IPS-15b (cell line): Measurements from ENCODE around the gene OR2V2.
A peak's percentile ranks its signal among the peaks of the same experiment; 100 is the strongest.

Source experiments
- H3K27me3 ChIP-seq: one replicate; pipeline ENCODE4 v1.6.1; 2013; ENCODE audit warnings: low read length; ENCODE audit not compliant: control insufficient read depth, insufficient read depth
- H3K36me3 ChIP-seq: one replicate; pipeline ENCODE4 v1.6.1; 2013; ENCODE audit warnings: low read length; ENCODE audit not compliant: control insufficient read depth, insufficient read depth
- H3K4me1 ChIP-seq: one replicate; pipeline ENCODE4 v1.6.1; 2013; ENCODE audit warnings: mild to moderate bottlenecking, low read length; ENCODE audit not compliant: control insufficient read depth, insufficient read depth
- H3K4me3 ChIP-seq: one replicate; pipeline ENCODE4 v1.5.1; 2013; ENCODE audit warnings: low read depth, low read length
- H3K9ac ChIP-seq: one replicate; pipeline ENCODE4 v1.6.1; 2013; ENCODE audit warnings: low read depth, mild to moderate bottlenecking, low read length
- H3K9me3 ChIP-seq: one replicate; pipeline ENCODE4 v1.6.1; 2013; ENCODE audit warnings: mild to moderate bottlenecking, low read length; ENCODE audit not compliant: control insufficient read depth, insufficient read depth

Gene OR2V2

DNA sequence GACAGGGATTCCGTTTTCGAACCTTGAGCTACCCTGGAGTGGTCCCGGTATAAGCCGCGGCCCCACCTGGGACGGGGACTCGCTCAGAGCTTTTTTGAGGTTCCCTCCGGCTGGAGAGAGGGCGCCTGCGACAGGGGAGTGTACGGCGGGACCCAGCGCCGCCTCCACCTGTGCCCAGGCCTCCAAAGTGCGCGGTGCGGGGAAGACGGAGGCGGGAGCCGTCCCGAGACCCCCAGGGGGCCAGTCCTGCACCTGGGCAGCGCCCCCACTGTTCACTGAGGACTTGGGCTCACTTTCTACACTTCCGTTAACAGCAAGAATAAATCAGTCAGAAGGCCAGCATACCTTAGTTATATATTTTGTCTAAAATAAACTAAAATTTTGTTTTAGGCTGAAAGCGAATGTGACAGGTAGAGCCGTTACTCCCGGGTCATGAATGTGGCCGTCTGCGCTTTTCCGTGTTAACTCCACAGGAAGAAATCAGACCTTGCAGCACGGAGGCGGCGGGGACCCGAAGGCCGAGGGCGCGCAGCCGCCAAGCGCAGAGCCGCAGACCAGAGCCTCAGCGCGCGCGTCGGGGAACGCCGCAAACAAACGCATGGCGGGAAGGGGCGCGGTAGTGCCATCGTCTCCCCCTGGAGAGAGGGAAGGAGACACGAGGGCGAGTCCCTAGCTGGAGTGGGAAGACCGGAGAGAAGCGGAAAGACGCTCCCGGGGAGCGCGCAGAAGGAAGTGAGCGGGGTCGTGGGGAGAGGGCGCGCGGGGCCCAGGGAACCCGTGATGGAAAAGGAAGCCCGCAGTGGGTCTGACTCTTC is 43.5 kb downstream of the OR2V2 start:
- Histone ChIP-seq H3K36me3 (no peaks in the 10 kb centered on the region), H3K9me3 (no peaks in the 10 kb centered on the region), H3K4me1 (peaks cover 2% of the 10 kb centered on the region), H3K9ac (no peak overlapping the region), H3K27me3 (peaks cover 35% of the 10 kb centered on the region), H3K4me3 (peak overlapping the region; percentile 95)

GRCh38 chr5:181191526-181192336 is 44.3 kb downstream of the OR2V2 start:
- no peaks in the 10 kb centered on the region for H3K36me3 ChIP-seq
- H3K4me1 ChIP-seq = peaks cover 2% of the 10 kb centered on the region
- peak overlapping the region; percentile 95 for H3K4me3 ChIP-seq
- H3K9ac ChIP-seq = peak overlapping the region; percentile 65
- H3K27me3 ChIP-seq = peaks cover 35% of the 10 kb centered on the region
- no peaks in the 10 kb centered on the region for H3K9me3 ChIP-seq

- Histone ChIP-seq H3K9ac (no peak overlapping the region), H3K9me3 (no peaks in the 10 kb centered on the region), H3K27me3 (peaks cover 39% of the 10 kb centered on the region), H3K36me3 (no peaks in the 10 kb centered on the region), H3K4me1 (peaks cover 2% of the 10 kb centered on the region), H3K4me3 (peak overlapping the region; percentile 77)
Observed at GRCh38 chr5:181192337-181193046, 45.1 kb downstream of the OR2V2 start.

GRCh38 chr5:181193656-181194055 is 46.3 kb downstream of the OR2V2 start:
- H3K9me3 ChIP-seq = no peaks in the 10 kb centered on the region
- H3K27me3 ChIP-seq = peaks cover 41% of the 10 kb centered on the region
- peaks cover 7% of the 10 kb centered on the region for H3K4me1 ChIP-seq
- H3K36me3 ChIP-seq = no peaks in the 10 kb centered on the region
- no peak overlapping the region for H3K4me3 ChIP-seq
- H3K9ac ChIP-seq = no peak overlapping the region

DNA sequence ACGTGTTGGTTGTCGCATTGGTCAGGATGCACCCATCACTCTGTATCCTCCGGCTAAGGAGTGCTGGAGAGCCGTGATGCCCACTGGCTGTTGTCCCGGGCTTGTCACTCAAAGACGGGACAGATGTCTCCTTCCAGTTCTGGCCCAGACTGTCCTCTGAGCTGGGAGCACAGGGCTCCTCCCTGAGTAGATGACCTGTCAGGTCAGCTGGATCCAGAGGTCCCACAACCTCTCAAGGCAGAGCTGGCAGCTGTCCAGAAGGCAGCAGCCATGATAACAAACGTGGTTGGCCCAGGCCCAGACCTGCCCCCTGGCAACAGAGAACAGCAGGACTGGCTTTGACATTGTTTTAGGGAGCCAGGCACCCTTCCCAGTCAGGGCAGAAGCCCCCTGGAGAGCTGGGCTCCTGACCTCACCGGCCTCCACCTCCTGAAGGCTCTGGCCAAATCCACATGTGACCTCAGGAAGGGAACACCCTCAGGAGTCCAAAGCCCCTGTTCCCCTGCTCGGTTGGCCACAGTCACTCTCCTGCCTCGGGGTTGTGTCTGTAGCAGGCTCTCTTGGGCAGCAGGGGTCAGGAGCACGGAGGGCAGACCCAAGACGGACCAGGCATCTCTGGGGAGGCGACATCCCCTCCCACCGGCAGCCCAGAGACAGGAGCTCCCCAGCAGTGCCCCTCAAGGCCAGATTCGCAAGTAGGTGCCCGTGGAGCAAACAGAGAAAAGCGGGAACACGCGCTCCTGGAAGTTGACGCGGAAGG is 47.3 kb downstream of the OR2V2 start:
- peaks cover 39% of the 10 kb centered on the region for H3K27me3 ChIP-seq
- peaks cover 14% of the 10 kb centered on the region for H3K4me1 ChIP-seq
- no peaks in the 10 kb centered on the region for H3K36me3 ChIP-seq
- no peaks in the 10 kb centered on the region for H3K9me3 ChIP-seq
- H3K4me3 ChIP-seq = no peak overlapping the region
- no peak overlapping the region for H3K9ac ChIP-seq

DNA sequence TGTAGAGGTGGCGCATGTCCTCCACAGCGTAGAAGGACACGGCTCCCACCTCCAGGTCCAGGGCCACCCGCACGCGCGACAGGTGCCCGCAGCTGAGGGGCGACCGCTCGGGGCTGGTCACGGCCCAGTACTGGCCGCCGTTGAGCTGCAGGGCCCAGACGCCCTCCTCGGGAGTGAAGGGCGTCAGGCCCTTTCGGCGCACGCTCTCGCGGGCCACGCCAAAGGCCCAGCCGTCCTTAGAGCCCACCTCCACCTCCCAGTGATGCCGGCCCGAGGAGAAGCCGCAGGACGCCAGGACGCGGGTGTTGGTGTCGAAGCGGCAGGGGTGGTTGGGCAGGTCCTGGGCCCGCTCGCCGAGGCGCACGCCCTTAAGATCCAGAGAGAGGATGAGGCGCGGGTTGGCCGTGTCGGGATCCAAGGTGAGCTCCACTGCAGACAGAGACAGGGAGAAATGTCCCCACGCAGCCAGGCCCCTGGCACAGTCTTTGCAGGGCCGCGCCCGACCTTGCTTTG is 47.9 kb downstream of the OR2V2 start:
- no peaks in the 10 kb centered on the region for H3K36me3 ChIP-seq
- no peak overlapping the region for H3K4me3 ChIP-seq
- no peaks in the 10 kb centered on the region for H3K9me3 ChIP-seq
- H3K9ac ChIP-seq = no peak overlapping the region
- peaks cover 39% of the 10 kb centered on the region for H3K27me3 ChIP-seq
- peaks cover 21% of the 10 kb centered on the region for H3K4me1 ChIP-seq

GRCh38 chr5:181197326-181197951 is 50.1 kb downstream of the OR2V2 start:
- H3K27me3 ChIP-seq = peaks cover 46% of the 10 kb centered on the region
- no peak overlapping the region for H3K9ac ChIP-seq
- no peak overlapping the region for H3K4me3 ChIP-seq
- peaks cover 29% of the 10 kb centered on the region for H3K4me1 ChIP-seq
- no peaks in the 10 kb centered on the region for H3K9me3 ChIP-seq
- H3K36me3 ChIP-seq = no peaks in the 10 kb centered on the region

- H3K4me1 ChIP-seq = peaks cover 29% of the 10 kb centered on the region
- H3K27me3 ChIP-seq = peaks cover 44% of the 10 kb centered on the region
- no peak overlapping the region for H3K9ac ChIP-seq
- H3K9me3 ChIP-seq = no peaks in the 10 kb centered on the region
- no peaks in the 10 kb centered on the region for H3K36me3 ChIP-seq
- H3K4me3 ChIP-seq = no peak overlapping the region
Observed at GRCh38 chr5:181198106-181198685, 50.8 kb downstream of the OR2V2 start.

- H3K9ac ChIP-seq = no peak overlapping the region
- H3K4me1 ChIP-seq = peaks cover 29% of the 10 kb centered on the region
- H3K9me3 ChIP-seq = no peaks in the 10 kb centered on the region
- H3K4me3 ChIP-seq = no peak overlapping the region
- peaks cover 51% of the 10 kb centered on the region for H3K27me3 ChIP-seq
- no peaks in the 10 kb centered on the region for H3K36me3 ChIP-seq
Observed at GRCh38 chr5:181198905-181199519, 51.6 kb downstream of the OR2V2 start.

DNA sequence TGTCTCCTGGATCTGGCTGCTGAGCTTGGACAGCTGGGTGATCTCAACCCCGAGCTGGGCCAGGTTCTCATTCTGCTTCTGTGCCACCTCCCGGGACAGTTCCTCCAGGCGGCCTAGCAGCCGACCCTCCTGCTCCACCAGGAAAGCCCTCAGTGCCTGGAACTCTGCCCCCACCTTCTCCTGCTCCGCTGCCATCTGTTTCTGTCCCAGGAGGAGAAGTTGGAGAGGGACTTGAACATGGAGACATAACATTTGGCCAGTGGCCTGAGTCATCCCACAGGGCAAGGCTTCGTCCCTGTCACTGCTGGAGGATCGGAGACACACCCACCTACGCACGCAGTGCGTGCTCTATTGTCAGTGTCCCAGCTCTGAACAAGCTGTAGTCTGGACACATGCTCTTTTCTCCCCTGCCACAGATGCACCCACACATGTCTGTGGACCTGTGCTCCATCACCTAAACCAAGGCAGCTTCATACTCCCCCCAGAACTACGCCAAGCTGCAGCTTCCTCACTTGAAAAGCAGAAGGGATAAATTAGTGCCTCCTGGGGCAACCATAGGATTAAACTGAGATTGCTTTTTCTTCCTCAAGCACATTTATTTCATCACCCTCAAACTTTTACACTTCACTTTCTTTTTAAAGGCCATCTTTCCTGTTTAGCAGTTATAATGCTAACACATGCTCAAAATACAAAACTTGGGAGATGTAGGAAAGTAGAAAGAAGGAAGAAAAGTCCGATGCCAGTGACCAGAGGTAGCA is 52.7 kb downstream of the OR2V2 start:
- no peaks in the 10 kb centered on the region for H3K36me3 ChIP-seq
- H3K27me3 ChIP-seq = peaks cover 62% of the 10 kb centered on the region
- H3K4me1 ChIP-seq = peaks cover 29% of the 10 kb centered on the region
- H3K9ac ChIP-seq = no peak overlapping the region
- H3K9me3 ChIP-seq = no peaks in the 10 kb centered on the region
- H3K4me3 ChIP-seq = no peak overlapping the region
